Colon (tissue), 2 donors: Measurements from ENCODE around the gene PDGFRA.

Experiments used
- FAIRE-seq: peaks from 2 replicates; lab custom pipeline; 2012; peaks lifted over from hg19 to GRCh38; lab: Jason Lieb, UNC
- donor health status: control.
- donor health status: control.

PDGFRA gene

GRCh38 chr4:54256491-54257486 lies 27.7 kb downstream of the PDGFRA start:
- FAIRE-seq: no peak

- no peak for FAIRE-seq
Observed at GRCh38 chr4:54265366-54265765, 36.3 kb downstream of the PDGFRA start.

DNA sequence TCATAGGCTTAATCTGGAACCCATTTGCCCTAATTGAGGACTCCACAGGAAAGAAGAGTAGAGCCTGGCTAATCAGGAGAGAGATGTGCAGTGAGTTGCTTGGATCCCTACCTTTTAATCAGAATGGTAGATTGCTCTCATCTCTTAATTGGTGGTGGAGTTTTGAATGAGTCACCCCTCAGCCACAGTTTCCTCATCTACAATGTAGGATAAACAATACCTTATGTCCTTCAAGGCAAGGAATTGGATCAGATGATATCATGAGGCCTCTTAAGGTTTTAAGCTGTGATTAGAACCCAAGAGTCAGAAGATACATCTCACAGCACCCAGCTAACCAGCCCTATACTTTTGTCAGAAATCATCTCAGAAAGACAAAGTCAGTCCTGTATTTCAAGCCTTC lies 39.1 kb downstream of the PDGFRA start:
- no peak for FAIRE-seq

- no peak for FAIRE-seq
Observed at GRCh38 chr4:54271464-54271863, 42.4 kb downstream of the PDGFRA start.

GRCh38 chr4:54272051-54272450 lies 43.0 kb downstream of the PDGFRA start:
- FAIRE-seq: no peak

DNA sequence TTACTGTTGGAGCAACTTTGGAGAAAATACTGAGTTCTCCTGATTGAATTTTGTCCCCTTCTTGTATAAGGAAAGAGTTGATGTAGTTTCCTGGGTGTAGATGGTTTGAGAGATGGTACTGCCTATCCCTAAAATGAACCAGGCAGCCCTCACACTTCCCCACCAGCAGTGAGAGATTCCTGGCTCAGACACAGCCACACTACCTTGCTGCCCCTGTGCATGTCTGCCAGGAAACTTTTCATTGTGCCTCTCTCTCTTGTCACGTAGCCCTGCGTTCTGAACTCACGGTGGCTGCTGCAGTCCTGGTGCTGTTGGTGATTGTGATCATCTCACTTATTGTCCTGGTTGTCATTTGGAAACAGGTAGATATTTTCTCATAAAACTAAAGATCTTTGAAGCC lies 45.2 kb downstream of the PDGFRA start:
- FAIRE-seq: no peak

DNA sequence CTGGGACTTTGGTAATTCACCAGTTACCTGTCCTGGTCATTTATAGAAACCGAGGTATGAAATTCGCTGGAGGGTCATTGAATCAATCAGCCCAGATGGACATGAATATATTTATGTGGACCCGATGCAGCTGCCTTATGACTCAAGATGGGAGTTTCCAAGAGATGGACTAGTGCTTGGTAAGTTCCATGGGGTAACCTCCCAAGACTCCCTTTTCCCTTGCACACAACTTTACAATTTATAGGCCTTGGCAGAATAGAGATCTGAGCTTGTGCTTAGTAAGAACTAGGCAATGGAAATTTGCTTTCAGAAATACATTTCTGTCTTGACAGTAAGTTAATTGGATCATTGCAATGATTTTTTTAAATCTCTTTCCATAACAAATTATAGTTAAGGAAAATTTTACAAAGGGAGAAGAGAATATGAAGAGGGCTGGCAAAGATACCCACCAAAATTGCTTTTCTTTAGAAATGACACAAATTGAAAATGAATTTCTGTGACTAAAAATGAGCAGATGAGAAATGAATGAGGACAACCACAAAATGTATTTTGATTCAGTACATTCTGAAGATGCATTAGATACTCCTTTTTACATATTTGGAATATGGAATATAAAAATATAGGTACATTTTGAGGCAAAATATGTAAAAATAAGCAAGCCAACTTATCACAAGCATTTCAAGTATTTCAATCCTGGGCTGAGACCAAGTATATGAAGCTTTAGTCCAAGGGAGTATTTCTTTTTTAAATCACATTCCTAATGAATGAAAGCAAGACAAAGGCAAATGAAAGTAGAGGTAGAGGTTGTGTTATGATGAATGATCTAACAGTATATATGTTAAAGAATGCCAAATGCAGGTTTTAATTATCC lies 45.9 kb downstream of the PDGFRA start:
- no peak for FAIRE-seq

GRCh38 chr4:54276641-54277430 lies 47.7 kb downstream of the PDGFRA start:
- FAIRE-seq: no peak

DNA sequence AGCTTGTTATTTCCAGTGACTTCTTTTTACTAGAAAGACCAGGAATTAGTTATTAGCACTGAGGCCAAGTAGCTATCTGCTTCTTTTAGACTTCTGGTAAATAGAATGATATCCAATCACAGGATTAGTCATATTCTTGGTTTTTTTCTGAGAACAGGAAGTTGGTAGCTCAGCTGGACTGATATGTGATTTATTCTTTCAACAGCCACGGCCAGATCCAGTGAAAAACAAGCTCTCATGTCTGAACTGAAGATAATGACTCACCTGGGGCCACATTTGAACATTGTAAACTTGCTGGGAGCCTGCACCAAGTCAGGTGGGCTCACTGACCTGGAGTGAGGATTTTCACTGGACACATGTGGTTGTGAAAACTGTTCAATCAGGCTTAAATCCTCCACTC lies 48.6 kb downstream of the PDGFRA start:
- FAIRE-seq: no peak

- FAIRE-seq: no peak
Observed at GRCh38 chr4:54278216-54278615, 49.1 kb downstream of the PDGFRA start.

DNA sequence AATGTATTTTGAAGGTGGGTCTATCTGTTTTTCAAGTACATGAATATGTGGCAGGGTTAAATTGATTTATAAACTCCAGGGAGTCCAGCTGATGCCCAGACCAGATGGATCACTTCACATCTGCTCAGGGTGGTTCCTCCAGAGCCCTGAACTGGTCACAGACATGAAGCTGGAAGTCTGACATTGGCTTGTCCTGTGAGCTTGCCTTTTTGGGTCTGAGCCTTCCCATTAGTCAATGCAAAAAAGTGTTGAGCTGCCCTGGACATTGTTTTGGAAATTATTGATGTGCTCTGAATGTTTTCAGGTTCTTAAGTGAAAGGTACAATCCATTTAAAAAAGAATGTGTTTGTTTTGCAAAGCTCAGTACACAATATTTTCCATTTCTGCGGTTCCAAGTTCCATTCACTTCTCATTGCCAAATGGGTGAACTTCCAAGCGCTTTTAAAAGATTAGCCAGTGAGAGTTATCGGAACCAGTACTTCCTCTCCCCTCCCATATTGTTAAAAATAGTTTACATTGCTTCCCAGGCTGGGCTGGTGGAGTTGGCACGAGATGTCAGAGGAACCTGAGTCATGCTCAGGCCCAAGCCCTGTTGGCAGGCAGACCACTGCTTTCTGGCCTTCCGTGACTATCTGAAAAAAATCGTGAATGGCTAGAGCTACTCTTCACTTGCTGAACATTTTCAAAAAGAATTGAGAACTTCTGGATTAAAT lies 52.1 kb downstream of the PDGFRA start:
- no peak for FAIRE-seq

DNA sequence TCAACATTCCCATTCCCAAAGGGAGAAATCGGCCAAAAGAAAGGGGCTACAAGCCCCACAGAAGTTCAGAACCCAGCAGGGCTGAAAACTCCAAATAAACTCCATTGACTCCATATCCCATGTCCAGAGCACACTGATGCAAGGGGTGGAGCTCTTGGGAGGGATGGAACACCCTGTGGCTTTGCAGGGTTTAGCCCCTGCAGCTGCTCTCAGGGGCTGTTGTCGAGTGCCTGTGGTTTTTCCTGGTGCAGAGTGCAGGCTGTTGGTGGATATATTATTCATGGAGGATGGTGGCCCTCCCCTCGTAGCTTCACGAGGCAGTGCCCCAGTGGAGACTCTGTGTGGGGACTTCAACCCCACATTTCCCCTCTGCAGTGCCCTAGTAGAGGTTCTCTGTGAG lies 53.7 kb downstream of the PDGFRA start:
- no peak for FAIRE-seq

GRCh38 chr4:54289316-54289715 lies 60.2 kb downstream of the PDGFRA start:
- no peak for FAIRE-seq

DNA sequence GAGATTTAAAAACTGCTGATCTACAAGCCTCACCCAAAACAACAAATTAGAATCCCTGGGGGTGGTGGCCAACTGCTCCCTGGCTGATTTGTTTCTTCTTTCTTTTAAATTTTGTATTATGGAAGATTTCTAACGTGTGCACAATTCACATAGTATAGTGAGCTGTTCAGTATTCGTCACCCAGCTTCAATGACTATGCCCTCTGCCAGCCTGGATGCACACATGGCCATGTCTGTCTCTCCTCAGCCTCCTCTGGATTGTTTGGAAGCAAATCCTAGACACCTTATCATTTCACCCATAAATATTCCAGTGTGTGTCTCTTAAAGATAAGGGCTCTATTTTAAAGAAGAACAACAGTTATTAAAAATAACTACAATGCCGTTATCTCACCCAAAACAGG lies 61.9 kb downstream of the PDGFRA start:
- FAIRE-seq: no peak

DNA sequence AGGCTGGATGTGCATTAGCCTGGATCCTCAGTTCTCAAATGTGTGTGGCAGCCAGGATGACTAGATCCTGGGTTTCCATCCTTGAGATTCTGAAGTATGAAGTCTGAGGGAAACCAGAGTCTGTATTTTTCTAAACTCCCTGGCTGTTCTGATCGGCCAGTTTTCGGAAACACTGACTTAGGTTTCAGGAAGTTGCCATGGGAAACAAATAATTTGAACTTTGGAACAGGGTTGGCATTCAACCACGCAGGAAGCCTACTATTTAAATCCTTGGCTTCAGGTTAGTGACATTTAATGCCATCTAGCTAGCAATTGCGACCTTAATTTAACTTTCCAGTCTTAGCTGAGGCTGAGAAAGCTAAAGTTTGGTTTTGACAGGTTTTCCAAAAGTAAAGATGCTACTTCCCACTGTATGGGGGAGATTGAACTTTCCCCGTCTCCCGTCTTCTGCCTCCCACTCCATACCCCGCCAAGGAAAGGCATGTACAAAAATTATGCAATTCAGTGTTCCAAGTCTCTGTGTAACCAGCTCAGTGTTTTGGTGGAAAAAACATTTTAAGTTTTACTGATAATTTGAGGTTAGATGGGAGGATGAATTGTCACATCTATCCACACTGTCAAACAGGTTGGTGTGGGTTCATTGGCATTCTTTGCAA lies 67.6 kb downstream of the PDGFRA start:
- FAIRE-seq: no peak

GRCh38 chr4:54308110-54308509 lies 79.0 kb downstream of the PDGFRA start:
- FAIRE-seq: no peak

GRCh38 chr4:54315561-54316538 lies 86.8 kb downstream of the PDGFRA start:
- no peak for FAIRE-seq

- FAIRE-seq: no peak
Observed at GRCh38 chr4:54317690-54318089, 88.6 kb downstream of the PDGFRA start.

- FAIRE-seq: no peak
Observed at GRCh38 chr4:54318904-54319303, 89.8 kb downstream of the PDGFRA start.
